H1 (cell line): ENCODE measurements around the gene TLE4. TPM values are rescaled to one million over a fixed set of nuclear protein-coding genes. Genes with fewer than 3 reads are reported as not detected.

ENCODE experiments used
- CTCF ChIA-PET: fragments of 300-600 bp; sonication (Branson Sonifier 250); formaldehyde crosslinking; loops from one replicate; lab custom pipeline; 2021; ENCODE audit not compliant: partially characterized antibody; lab: Charles Lee
- POLR2A ChIA-PET: fragments of 300-600 bp; sonication (Branson Sonifier 250); formaldehyde crosslinking; loops from one replicate; lab custom pipeline; 2021; ENCODE audit warnings: inconsistent platforms; ENCODE audit not compliant: partially characterized antibody; lab: Charles Lee
- DNase-seq, 2 experiments: peaks; one replicate each; pipeline versions ENCODE4 v3.0.0 to v3.0.0-alpha.2; 2010 to 2022; ENCODE audit warnings: low spot score in 2 of 2, low read depth in 1 of 2, mixed read lengths in 1 of 2
- FAIRE-seq: peaks from 2 replicates; lab custom pipeline; 2011; peaks lifted over from hg19 to GRCh38; lab: Jason Lieb, UNC
- H2AFZ ChIP-seq: 2 replicates; pipeline ENCODE4 v1.8.1; 2012; ENCODE audit warnings: low read length, inconsistent platforms
- H2AK5ac ChIP-seq: 2 replicates; pipeline ENCODE4 v1.6.1; 2013; ENCODE audit warnings: low read depth, low read length
- H2BK120ac ChIP-seq: replicated peaks from 2 replicates; pipeline ENCODE3; 2013; ENCODE audit warnings: low read depth, low read length, inconsistent platforms
- H2BK12ac ChIP-seq: 2 replicates; pipeline ENCODE4 v1.6.1; 2013; ENCODE audit warnings: low read depth, low read length
- H2BK15ac ChIP-seq: 2 replicates; pipeline ENCODE4 v1.6.1; 2013; ENCODE audit warnings: low read length
- H2BK20ac ChIP-seq: 2 replicates; pipeline ENCODE4 v1.6.1; 2013; ENCODE audit warnings: low read length
- H2BK5ac ChIP-seq: 2 replicates; pipeline ENCODE4 v1.6.1; 2013; ENCODE audit warnings: low read depth, low read length
- H3K14ac ChIP-seq: 2 replicates; pipeline ENCODE4 v1.6.1; 2013; ENCODE audit warnings: inconsistent platforms; ENCODE audit not compliant: insufficient read length
- H3K18ac ChIP-seq: 2 replicates; pipeline ENCODE4 v1.6.1; 2013; ENCODE audit warnings: low read length; ENCODE audit errors: extremely low read depth
- H3K23ac ChIP-seq: 2 replicates; pipeline ENCODE4 v1.6.1; 2013; ENCODE audit warnings: inconsistent platforms; ENCODE audit not compliant: insufficient read length
- H3K23me2 ChIP-seq: 2 replicates; pipeline ENCODE4 v1.6.1; 2013; ENCODE audit warnings: low read depth, low read length
- H3K27ac ChIP-seq: 2 replicates; pipeline ENCODE4 v1.6.1; 2011; ENCODE audit warnings: low read depth, low read length, inconsistent platforms
- H3K27me3 ChIP-seq, 4 experiments: replicated peaks in 1 of 4; 1 replicate in 1 of 4; 2 replicates in 3 of 4; pipeline versions ENCODE4 v1.6.1 to v1.8.1; 2011 to 2013; ENCODE audit warnings: low read length in 3 of 4, mild to moderate bottlenecking in 3 of 4, inconsistent platforms in 2 of 4, mixed read lengths in 2 of 4, moderate library complexity in 1 of 4; ENCODE audit not compliant: control insufficient read depth in 3 of 4, insufficient read depth in 3 of 4; ENCODE audit errors: extremely low read depth in 1 of 4
- H3K36me3 ChIP-seq, 4 experiments: 2 replicates each; pipeline versions ENCODE4 v1.6.1 to v1.8.1; 2011 to 2013; ENCODE audit warnings: mild to moderate bottlenecking in 4 of 4, low read length in 3 of 4, moderate library complexity in 2 of 4, control low read depth in 1 of 4, inconsistent platforms in 1 of 4; ENCODE audit not compliant: insufficient read depth in 4 of 4, control insufficient read depth in 2 of 4
- H3K4ac ChIP-seq: replicated peaks from 2 replicates; pipeline ENCODE3; 2013; ENCODE audit warnings: low read length, low read depth, mixed read lengths, inconsistent platforms; ENCODE audit not compliant: insufficient read length
- H3K4me1 ChIP-seq, 4 experiments: replicated peaks in 1 of 4; 1 replicate in 1 of 4; 2 replicates in 3 of 4; pipeline versions ENCODE4 v1.6.1 to v1.8.1; 2011 to 2013; ENCODE audit warnings: low read length in 3 of 4, inconsistent platforms in 2 of 4, mixed read lengths in 1 of 4; ENCODE audit not compliant: insufficient read depth in 4 of 4, control insufficient read depth in 3 of 4
- H3K4me2 ChIP-seq, 2 experiments: 2 replicates each; pipeline versions ENCODE4 v1.6.1 to v1.8.1; 2011 to 2013; ENCODE audit warnings: low read depth in 2 of 2, low read length in 2 of 2, control low read depth in 1 of 2, inconsistent platforms in 1 of 2, mild to moderate bottlenecking in 1 of 2; ENCODE audit not compliant: insufficient read depth in 1 of 2
- H3K4me3 ChIP-seq, 4 experiments: fragments of 200-600, 300-600 bp in 1 of 4; sonication (generic), shearing (Covaris generic), sonication (Bioruptor Twin) in 1 of 4; 2 replicates each; pipeline versions ENCODE4 v1.5.1 to v1.8.1; 2011 to 2016; ENCODE audit warnings: low read length in 4 of 4, low read depth in 3 of 4, control low read depth in 2 of 4, inconsistent platforms in 2 of 4, mild to moderate bottlenecking in 2 of 4, mixed read lengths in 1 of 4, moderate library complexity in 1 of 4; ENCODE audit not compliant: insufficient read depth in 2 of 4; ENCODE audit errors: extremely low read depth in 1 of 4
- H3K56ac ChIP-seq: replicated peaks from 2 replicates; pipeline ENCODE3; 2013; ENCODE audit warnings: low read depth, mild to moderate bottlenecking, mixed read lengths, low read length, inconsistent platforms; ENCODE audit not compliant: insufficient read length
- H3K79me1 ChIP-seq: 2 replicates; pipeline ENCODE4 v1.6.1; 2013; ENCODE audit warnings: low read depth, low read length, control low read depth
- H3K79me2 ChIP-seq, 2 experiments: 2 replicates each; pipeline versions ENCODE4 v1.6.1 to v1.8.1; 2012 to 2013; ENCODE audit warnings: low read length in 2 of 2, mild to moderate bottlenecking in 2 of 2, inconsistent platforms in 1 of 2; ENCODE audit not compliant: insufficient read depth in 2 of 2, control insufficient read depth in 1 of 2
- H3K9ac ChIP-seq, 4 experiments: replicated peaks in 1 of 4; 1 replicate in 1 of 4; 2 replicates in 3 of 4; pipeline versions ENCODE4 v1.6.1 to v1.8.1; 2011 to 2013; ENCODE audit warnings: low read depth in 3 of 4, low read length in 3 of 4, control low read depth in 2 of 4, mild to moderate bottlenecking in 2 of 4, moderate library complexity in 2 of 4, inconsistent platforms in 1 of 4; ENCODE audit errors: extremely low read depth in 1 of 4
- H3K9me3 ChIP-seq, 2 experiments: 2 replicates each; pipeline versions ENCODE4 v1.6.1 to v1.8.1; 2012 to 2013; ENCODE audit warnings: mild to moderate bottlenecking in 2 of 2, moderate library complexity in 2 of 2, control low read depth in 1 of 2, inconsistent platforms in 1 of 2, low read depth in 1 of 2, low read length in 1 of 2, mixed read lengths in 1 of 2; ENCODE audit not compliant: insufficient read depth in 2 of 2
- H4K20me1 ChIP-seq, 2 experiments: replicated peaks in 1 of 2; 2 replicates each; pipeline versions ENCODE3 to v1.8.1; 2011 to 2013; ENCODE audit warnings: inconsistent platforms in 2 of 2, low read length in 2 of 2, mild to moderate bottlenecking in 1 of 2; ENCODE audit not compliant: insufficient read depth in 2 of 2, control insufficient read depth in 1 of 2
- H4K5ac ChIP-seq: 2 replicates; pipeline ENCODE4 v1.6.1; 2013; ENCODE audit warnings: low read length, low read depth, mixed read lengths, inconsistent platforms; ENCODE audit not compliant: insufficient read length
- H4K8ac ChIP-seq: 2 replicates; pipeline ENCODE4 v1.8.0; 2013; ENCODE audit warnings: mild to moderate bottlenecking, moderate library complexity, low read length, inconsistent platforms; ENCODE audit not compliant: insufficient read depth; ENCODE audit errors: extremely low read depth
- H4K91ac ChIP-seq: replicated peaks from 2 replicates; pipeline ENCODE3; 2013; ENCODE audit warnings: low read length, mixed read lengths, inconsistent platforms; ENCODE audit not compliant: insufficient read length
- BACH1 ChIP-seq: IDR thresholded peaks from 2 replicates; pipeline ENCODE4 v1.6.1; 2012; ENCODE audit warnings: low read length, improper control_type of control experiment
- CREB1 ChIP-seq: IDR thresholded peaks from 2 replicates; pipeline ENCODE4 v1.6.1; 2012; ENCODE audit warnings: inconsistent platforms
- CTCF ChIP-seq, 3 experiments: IDR thresholded peaks; 1 replicate in 2 of 3; 2 replicates in 1 of 3; pipeline versions ENCODE4 v1.5.1 to v1.6.1; 2011; ENCODE audit warnings: low read length in 3 of 3, mild to moderate bottlenecking in 3 of 3, inconsistent platforms in 2 of 3, low read depth in 1 of 3, moderate library complexity in 1 of 3; ENCODE audit not compliant: insufficient read depth in 1 of 3; ENCODE audit errors: control extremely low read depth in 1 of 3
- FOSL1 ChIP-seq: IDR thresholded peaks from 2 replicates; pipeline ENCODE4 v1.6.1; 2011; ENCODE audit warnings: mild to moderate bottlenecking, low read depth, low read length, moderate library complexity; ENCODE audit not compliant: insufficient read depth
- KDM1A ChIP-seq: fragments of 200-600, 300-600 bp; sonication (generic); IDR thresholded peaks from 2 replicates; pipeline ENCODE4 v1.7.1; 2016; ENCODE audit warnings: mild to moderate bottlenecking, low read length, borderline replicate concordance
- KDM5A ChIP-seq: fragments of 200-600 bp; IDR thresholded peaks from 2 replicates; pipeline ENCODE4 v1.7.1; 2012; ENCODE audit warnings: mild to moderate bottlenecking, low read length, inconsistent platforms, mixed read lengths
- POLR2A ChIP-seq, 2 experiments: IDR thresholded peaks; 1 replicate in 1 of 2; 2 replicates in 1 of 2; pipeline ENCODE4 v1.6.1; 2011; ENCODE audit warnings: low read depth in 2 of 2, low read length in 2 of 2, mild to moderate bottlenecking in 2 of 2; ENCODE audit errors: control extremely low read depth in 1 of 2
- SIN3A ChIP-seq, 2 experiments: IDR thresholded peaks in 1 of 2; conservative IDR thresholded peaks in 1 of 2; 2 replicates each; pipeline ENCODE4 v1.6.1; 2011 to 2012; ENCODE audit warnings: low read length in 2 of 2, improper control_type of control experiment in 1 of 2, low read depth in 1 of 2, mild to moderate bottlenecking in 1 of 2
- SIRT6 ChIP-seq: IDR thresholded peaks from one replicate; pipeline ENCODE4 v1.7.1; 2012; ENCODE audit warnings: low read length, inconsistent platforms
- SUZ12 ChIP-seq: fragments of 200-600 bp; sonication (generic); IDR thresholded peaks from 2 replicates; pipeline ENCODE4 v1.6.1; 2012; ENCODE audit warnings: mild to moderate bottlenecking, inconsistent platforms, low read length, moderate library complexity, mixed read lengths
- WGBS, 2 experiments: shearing (Covaris generic) in 1 of 2; methylation state at CpG; one replicate each; pipeline versions ENCODE4 v1.1.6 to v1.1.7; 2013 to 2015; ENCODE audit warnings: low lambda C conversion rate in 2 of 2, mixed read lengths in 2 of 2, inconsistent platforms in 1 of 2, low coverage in 1 of 2, missing lambda C conversion rate in 1 of 2; ENCODE audit not compliant: insufficient replicate concordance in 2 of 2, insufficient coverage in 1 of 2, insufficient read length in 1 of 2; ENCODE audit errors: extremely low coverage in 1 of 2, missing lambda C conversion rate in 1 of 2; 5-methylcytosine and 5-hydroxymethylcytosine counted together
- polyA plus RNA-seq, 7 experiments: library from polyadenylated mRNA; depleted of rRNA in 3 of 7; stranded (reverse) in 5 of 7; unstranded in 2 of 7; fragments of >200 nt in 5 of 7; fragments of 200-250 nt in 2 of 7; gene quantifications; 1 replicate in 5 of 7; 2 replicates in 1 of 7; 4 replicates in 1 of 7; pipeline versions ENCODE4 v1.2.1 to v1.2.3, GENCODE V29; 2011 to 2013; ENCODE audit warnings: missing spikeins in 2 of 7, mixed read lengths in 2 of 7
- total RNA-seq: library from RNA; stranded (reverse); fragmentation: NEBNext Ultra II Directional; extraction: Animal tissue kit (Norgen Biotek cat#: 25700); gene quantifications from 2 replicates; pipeline ENCODE4 v1.2.1, GENCODE V29; 2021

Gene TLE4
- total and polyA plus RNA-seq, 2 of the 8 experiments (the other 6 are each of a cell fraction or from before 2014, with no cell fraction given), result 32.4 to 36.9 TPM

DNA sequence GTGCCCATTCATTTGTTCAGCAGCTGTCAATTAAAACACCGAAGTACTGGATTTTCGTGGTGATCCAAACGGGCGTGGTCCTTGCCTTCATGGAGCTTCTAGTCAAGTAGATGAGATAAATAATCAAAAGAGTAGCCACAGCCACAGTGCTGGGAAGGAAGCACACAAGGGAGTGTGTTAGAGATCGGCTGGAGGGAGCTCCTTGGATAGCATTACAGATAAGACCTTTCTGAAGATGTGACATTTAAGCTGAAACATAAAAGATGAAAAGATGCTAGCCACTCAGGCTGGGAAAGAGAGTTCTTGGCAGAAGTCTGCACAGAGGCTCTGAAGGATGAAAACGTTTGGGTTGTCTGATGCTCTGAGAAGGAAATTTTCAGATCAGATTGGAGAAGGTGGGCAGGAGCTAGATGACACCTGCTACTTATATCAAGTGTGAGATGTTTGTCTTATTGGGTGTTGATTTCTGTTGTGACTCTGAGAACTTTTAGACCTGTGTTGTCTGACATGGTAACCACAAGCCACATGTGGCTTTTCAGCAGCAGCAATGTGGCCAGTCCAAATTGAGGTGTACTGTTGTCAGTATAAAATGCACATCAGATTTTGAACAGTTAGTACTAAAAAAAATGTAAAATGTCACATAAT, 123.9 kb downstream of the TLE4 start:
- Histone ChIP-seq H2BK12ac (no peak overlapping the region; the same call in 1 of the 2 replicates), H4K8ac (no peak overlapping the region), H3K27me3 (no peaks in the 10 kb centered on the region), H3K27ac (no peak overlapping the region), H2AK5ac (peak overlapping the region; percentile 17; the same call in 1 of the 2 replicates), H4K20me1 (no peaks in the 10 kb centered on the region), H3K36me3 (no peaks in the 10 kb centered on the region), H3K79me2 (peaks cover 3 to 17% of the 10 kb centered on the region in 2 experiments; a peak in 2 of 4 replicates), H3K9ac (no peak overlapping the region), H2BK15ac (no peak overlapping the region), H2BK5ac (no peak overlapping the region), H3K56ac (no peak overlapping the region), H3K4me3 (no peak overlapping the region), H3K79me1 (peaks cover 3% of the 10 kb centered on the region; the same call in 1 of the 2 replicates), H3K4ac (no peak overlapping the region), H4K91ac (no peak overlapping the region), H2BK120ac (no peak overlapping the region), H2AFZ (no peak overlapping the region), H3K4me2 (peak overlapping the region in 1 of 2 experiments; percentile 58; a peak in 2 of 4 replicates), H3K23me2 (no peaks in the 10 kb centered on the region), H3K14ac (no peak overlapping the region), H3K23ac (no peak overlapping the region), H3K9me3 (no peaks in the 10 kb centered on the region), H4K5ac (no peak overlapping the region), H3K18ac (no peak overlapping the region), H3K4me1 (peaks cover 7 to 37% (median 28%) of the 10 kb centered on the region in 4 experiments; a peak in 6 of 7 replicates), H2BK20ac (no peak overlapping the region)
- ChIA-PET CTCF (no interaction called here), POLR2A (interaction anchor here (1.2 to 2.3 kb wide), 2 partner anchors 31 to 124 kb away, joined by 3 to 14 read pairs; partner anchors contain the start of gene TLE4)
- DNase-seq (no peak), FAIRE-seq (no peak)
- WGBS, 2 experiments, result 90% methylated on average over 6 of the region's 6 CpGs; no CpG with 5 or more reads in 1 of the 2 experiments
- TF ChIP-seq SUZ12, result no peak
- TF ChIP-seq KDM5A, result no peak
- no peak for TF ChIP-seq POLR2A (IDR thresholded peaks at IDR 0.05; ENCODE audit: control extremely low read depth in 1 of 2, low read depth in 2 of 2, low read length in 2 of 2)
- no peak for TF ChIP-seq CREB1
- TF ChIP-seq BACH1, result no peak
- no peak for TF ChIP-seq SIN3A (conservative IDR thresholded peaks at IDR 0.05 in 1 of 2, IDR thresholded peaks at IDR 0.05 in 1 of 2; ENCODE audit: low read depth in 1 of 2, low read length in 2 of 2)
- TF ChIP-seq FOSL1, result no peak
- no peak for TF ChIP-seq CTCF (IDR thresholded peaks at IDR 0.05; ENCODE audit: control extremely low read depth in 1 of 3, insufficient read depth in 1 of 3, low read depth in 1 of 3, low read length in 3 of 3)
- TF ChIP-seq SIRT6, result no peak
- TF ChIP-seq KDM1A, result no peak
